Smooth muscle cell (in vitro differentiated cells): ENCODE measurements around the gene PAPPA2. TPM values are rescaled to one million over a fixed set of nuclear protein-coding genes. Genes with fewer than 3 reads are reported as not detected.
A peak's percentile ranks its signal among the peaks of the same experiment; 100 is the strongest.

Source experiments
- DNase-seq: peaks from one replicate; lab custom pipeline; 2025; ENCODE audit not compliant: unreplicated experiment; lab: John Stamatoyannopoulos, UW
- H2AFZ ChIP-seq: fragments of 200-600 bp; sonication (generic); 2 replicates; pipeline ENCODE4 v1.6.0; 2016; ENCODE audit warnings: antibody characterized with exemption, low read depth, mild to moderate bottlenecking
- H3F3A ChIP-seq: fragments of 200-600 bp; sonication (generic); 2 replicates; pipeline ENCODE4 v1.6.0; 2017; ENCODE audit warnings: antibody characterized with exemption, low read depth
- H3K27ac ChIP-seq: fragments of 200-600 bp; sonication (generic); 2 replicates; pipeline ENCODE4 v1.5.1; 2016; ENCODE audit warnings: low read depth, mild to moderate bottlenecking
- H3K27me3 ChIP-seq: fragments of 200-600 bp; sonication (generic); 2 replicates; pipeline ENCODE4 v1.6.1; 2016; ENCODE audit warnings: low read depth, mild to moderate bottlenecking
- H3K36me3 ChIP-seq: fragments of 200-600 bp; sonication (generic); 2 replicates; pipeline ENCODE4 v1.5.1; 2016; ENCODE audit warnings: low read depth
- H3K4me1 ChIP-seq: fragments of 200-600 bp; sonication (generic); 2 replicates; pipeline ENCODE4 v1.5.1; 2016; ENCODE audit warnings: low read depth
- H3K4me2 ChIP-seq: fragments of 200-600 bp; sonication (generic); 2 replicates; pipeline ENCODE4 v1.6.0; 2016; ENCODE audit warnings: mild to moderate bottlenecking
- H3K4me3 ChIP-seq: fragments of 200-600 bp; sonication (generic); 2 replicates; pipeline ENCODE4 v1.5.1; 2016; ENCODE audit warnings: mild to moderate bottlenecking
- H3K79me2 ChIP-seq: fragments of 200-600 bp; sonication (generic); 2 replicates; pipeline ENCODE4 v1.6.0; 2016; ENCODE audit warnings: low read depth, mild to moderate bottlenecking
- H3K9ac ChIP-seq: fragments of 200-600 bp; sonication (generic); 2 replicates; pipeline ENCODE4 v1.6.0; 2016; ENCODE audit warnings: low read depth
- H3K9me3 ChIP-seq: fragments of 200-600 bp; sonication (generic); replicated peaks from 2 replicates; pipeline ENCODE4 v1.5.1; 2016; ENCODE audit warnings: low read depth
- H4K20me1 ChIP-seq: fragments of 200-600 bp; sonication (generic); 2 replicates; pipeline ENCODE4 v1.6.0; 2016; ENCODE audit warnings: low read depth
- WGBS: methylation state at CpG from one replicate; pipeline ENCODE4 v1.1.7; 2016; ENCODE audit warnings: low lambda C conversion rate; 5-methylcytosine and 5-hydroxymethylcytosine counted together
- polyA plus RNA-seq: library from polyadenylated mRNA; unstranded; fragments of >200 nt; fragmentation: Nextera tagmentation; extraction: Ambion mirVana; gene quantifications from 2 replicates; pipeline ENCODE4 v1.2.1, GENCODE V29; 2016
- total RNA-seq: library from RNA; depleted of rRNA; stranded (reverse); fragments of >200 nt; gene quantifications from 2 replicates; pipeline ENCODE4 v1.2.3, GENCODE V29; 2014
- TF ChIP-seq, protein P1 (sequence below): fragments of 200-600 bp; sonication (generic); IDR thresholded peaks from 2 replicates; pipeline ENCODE4 v1.5.1; 2017; ENCODE audit warnings: borderline replicate concordance, mild to moderate bottlenecking, antibody characterized with exemption; ENCODE audit not compliant: insufficient read depth, poor library complexity, severe bottlenecking

PAPPA2 gene
- total and polyA plus RNA-seq, 2 experiments from 2014 or later: 0.03 to 0.27 TPM

- 84% methylated on average over 8 of the region's 8 CpGs for WGBS
- Histone ChIP-seq H3K79me2 (no peaks in the 10 kb centered on the region), H3F3A (no peaks in the 10 kb centered on the region), H3K9ac (no peak overlapping the region), H2AFZ (no peak overlapping the region), H3K4me3 (no peak overlapping the region), H3K27me3 (no peaks in the 10 kb centered on the region), H3K36me3 (no peaks in the 10 kb centered on the region), H3K4me1 (no peaks in the 10 kb centered on the region), H3K9me3 (no peaks in the 10 kb centered on the region), H3K27ac (no peak overlapping the region), H3K4me2 (no peak overlapping the region), H4K20me1 (no peaks in the 10 kb centered on the region)
- no peak for DNase-seq
- TF ChIP-seq, protein P1, sequence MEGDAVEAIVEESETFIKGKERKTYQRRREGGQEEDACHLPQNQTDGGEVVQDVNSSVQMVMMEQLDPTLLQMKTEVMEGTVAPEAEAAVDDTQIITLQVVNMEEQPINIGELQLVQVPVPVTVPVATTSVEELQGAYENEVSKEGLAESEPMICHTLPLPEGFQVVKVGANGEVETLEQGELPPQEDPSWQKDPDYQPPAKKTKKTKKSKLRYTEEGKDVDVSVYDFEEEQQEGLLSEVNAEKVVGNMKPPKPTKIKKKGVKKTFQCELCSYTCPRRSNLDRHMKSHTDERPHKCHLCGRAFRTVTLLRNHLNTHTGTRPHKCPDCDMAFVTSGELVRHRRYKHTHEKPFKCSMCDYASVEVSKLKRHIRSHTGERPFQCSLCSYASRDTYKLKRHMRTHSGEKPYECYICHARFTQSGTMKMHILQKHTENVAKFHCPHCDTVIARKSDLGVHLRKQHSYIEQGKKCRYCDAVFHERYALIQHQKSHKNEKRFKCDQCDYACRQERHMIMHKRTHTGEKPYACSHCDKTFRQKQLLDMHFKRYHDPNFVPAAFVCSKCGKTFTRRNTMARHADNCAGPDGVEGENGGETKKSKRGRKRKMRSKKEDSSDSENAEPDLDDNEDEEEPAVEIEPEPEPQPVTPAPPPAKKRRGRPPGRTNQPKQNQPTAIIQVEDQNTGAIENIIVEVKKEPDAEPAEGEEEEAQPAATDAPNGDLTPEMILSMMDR: no peak
Observed at GRCh38 chr1:176456795-176457194, 6.2 kb upstream of the PAPPA2 start.

- WGBS: 72% methylated on average over 2 of the region's 2 CpGs
- Histone ChIP-seq H3K27me3 (no peaks in the 10 kb centered on the region), H3K27ac (no peak overlapping the region)
Observed at GRCh38 chr1:176460544-176461336, 2.2 kb upstream of the PAPPA2 start.

GRCh38 chr1:176461576-176461975 lies 1.4 kb upstream of the PAPPA2 start:
- no peaks in the 10 kb centered on the region for H3K36me3 ChIP-seq
- H3K27ac ChIP-seq: no peak overlapping the region
- H4K20me1 ChIP-seq: no peaks in the 10 kb centered on the region
- WGBS: 80% methylated on average over 1 of the region's 1 CpG
- no peaks in the 10 kb centered on the region for H3K79me2 ChIP-seq
- H3K9me3 ChIP-seq: no peaks in the 10 kb centered on the region
- H3K4me1 ChIP-seq: no peaks in the 10 kb centered on the region
- no peak overlapping the region for H2AFZ ChIP-seq
- H3K4me2 ChIP-seq: no peak overlapping the region
- no peak for DNase-seq
- TF ChIP-seq, protein P1: no peak
- no peak overlapping the region for H3K9ac ChIP-seq
- no peak overlapping the region for H3K4me3 ChIP-seq
- no peaks in the 10 kb centered on the region for H3F3A ChIP-seq
- H3K27me3 ChIP-seq: no peaks in the 10 kb centered on the region

More at GRCh38 chr1:176460544-176461336, 2.2 kb upstream of the PAPPA2 start:
- H3K36me3 ChIP-seq: no peaks in the 10 kb centered on the region
- H3K4me1 ChIP-seq: no peaks in the 10 kb centered on the region
- H2AFZ ChIP-seq: no peak overlapping the region
- H3F3A ChIP-seq: no peaks in the 10 kb centered on the region
- no peak for DNase-seq
- TF ChIP-seq, protein P1: no peak
- no peak overlapping the region for H3K4me2 ChIP-seq
- no peaks in the 10 kb centered on the region for H3K9me3 ChIP-seq
- no peaks in the 10 kb centered on the region for H4K20me1 ChIP-seq
- no peak overlapping the region for H3K4me3 ChIP-seq
- H3K79me2 ChIP-seq: no peaks in the 10 kb centered on the region
- no peak overlapping the region for H3K9ac ChIP-seq

GRCh38 chr1:176466514-176466913 lies 3.5 kb downstream of the PAPPA2 start:
- Histone ChIP-seq H3F3A (no peaks in the 10 kb centered on the region), H3K79me2 (no peaks in the 10 kb centered on the region), H3K9ac (no peak overlapping the region), H3K27me3 (peaks cover 10% of the 10 kb centered on the region), H3K36me3 (no peaks in the 10 kb centered on the region), H3K27ac (no peak overlapping the region), H3K9me3 (no peaks in the 10 kb centered on the region), H3K4me1 (no peaks in the 10 kb centered on the region), H3K4me3 (no peak overlapping the region), H3K4me2 (no peak overlapping the region), H4K20me1 (no peaks in the 10 kb centered on the region), H2AFZ (no peak overlapping the region)
- no peak for DNase-seq
- 47% methylated on average over 3 of the region's 3 CpGs for WGBS
- TF ChIP-seq, protein P1: peak; percentile 35
